Stimulated activated CD4-positive, alpha-beta T cell treated with anti-CD3 and anti-CD28 coated beads, Interleukin-2, amount 100 ng/mL, for 4 hours (primary cell): Measurements from ENCODE around the gene ERC2.

Experiments used
- DNase-seq: peaks from one replicate; pipeline ENCODE4 v3.0.0-alpha.2; 2020; ENCODE audit warnings: low read depth

The ERC2 gene

DNA sequence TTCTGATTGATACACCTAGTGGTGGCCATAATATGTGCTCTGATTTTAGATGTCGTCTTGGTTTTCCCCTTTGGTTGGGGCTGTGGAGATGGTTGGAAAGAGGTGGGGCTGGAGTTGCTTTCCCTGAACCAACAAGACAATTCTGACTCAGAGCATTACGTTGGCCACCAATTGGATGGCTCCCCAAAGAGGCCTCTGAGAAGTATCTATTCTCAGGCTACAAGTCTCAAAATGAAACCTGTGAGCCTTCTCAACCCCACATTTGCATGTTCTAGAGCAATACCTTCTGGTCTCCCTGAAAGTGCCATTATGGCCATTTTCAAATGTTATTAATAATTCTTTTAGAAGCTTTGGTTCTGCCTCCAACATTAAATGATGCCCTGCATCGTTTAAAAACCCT lies 792.8 kb downstream of the ERC2 start:
- DNase-seq = no peak

- DNase-seq = no peak
Observed at GRCh38 chr3:55673764-55674163, 794.5 kb downstream of the ERC2 start.

GRCh38 chr3:55669133-55669532 lies 799.1 kb downstream of the ERC2 start:
- DNase-seq = no peak

DNA sequence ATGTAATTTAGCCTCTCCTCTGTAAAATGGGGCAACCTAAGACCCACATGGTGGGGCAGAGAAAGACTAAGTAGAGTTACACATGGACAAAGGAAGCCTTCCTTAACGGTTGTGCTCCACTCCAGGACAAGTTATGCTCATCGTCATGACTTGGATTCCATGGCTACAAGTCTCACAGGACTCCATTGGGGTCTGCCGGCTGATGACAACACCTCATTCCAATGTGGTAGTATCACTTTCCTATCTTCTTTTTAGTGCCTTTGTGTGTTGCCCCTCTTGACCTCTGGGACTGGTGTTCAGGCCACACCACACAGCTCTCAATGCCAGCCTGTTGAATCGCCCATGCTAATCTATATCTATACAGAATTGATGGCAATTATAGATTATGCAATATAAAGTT lies 799.9 kb downstream of the ERC2 start:
- DNase-seq = no peak

- no peak for DNase-seq
Observed at GRCh38 chr3:55664387-55664786, 803.9 kb downstream of the ERC2 start.

DNA sequence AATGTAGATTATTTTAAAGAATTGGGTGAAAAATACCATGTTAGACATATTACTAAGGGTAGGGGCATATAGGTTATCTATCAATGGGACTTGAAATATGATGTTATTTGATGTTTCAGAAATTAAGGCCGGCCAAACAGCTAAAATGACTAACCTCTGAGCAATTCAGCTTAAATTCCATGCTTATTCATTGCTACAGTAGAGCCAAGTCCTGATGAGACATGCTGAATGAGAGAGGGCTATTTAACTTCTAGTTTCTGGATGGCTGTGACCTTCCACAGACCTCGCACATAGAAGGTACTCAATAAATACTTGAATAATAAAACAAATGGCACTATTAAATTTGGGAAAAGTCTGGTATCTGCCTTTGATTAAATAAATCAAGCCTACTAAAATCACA lies 805.6 kb downstream of the ERC2 start:
- DNase-seq = no peak

GRCh38 chr3:55661571-55661970 lies 806.7 kb downstream of the ERC2 start:
- DNase-seq = no peak

- DNase-seq = no peak
Observed at GRCh38 chr3:55661141-55661540, 807.1 kb downstream of the ERC2 start.

DNA sequence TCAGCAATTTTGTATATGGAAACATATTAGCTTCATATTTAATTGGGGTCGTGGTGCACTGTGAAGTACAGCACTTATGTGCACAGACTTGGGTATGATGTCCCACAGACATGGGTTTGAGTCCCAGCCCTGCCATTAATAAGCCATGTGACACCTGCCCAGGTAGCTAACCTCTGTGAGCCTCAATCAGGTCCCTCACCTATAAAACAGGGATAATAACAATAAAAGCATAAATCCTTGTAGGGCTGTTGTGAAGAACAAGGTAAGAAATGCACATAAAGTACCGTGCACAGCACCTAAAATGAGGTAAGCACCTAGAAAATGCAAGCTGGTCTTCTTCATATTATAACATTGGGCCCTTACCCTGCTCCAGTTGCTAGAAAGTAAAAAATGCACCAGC lies 807.6 kb downstream of the ERC2 start:
- no peak for DNase-seq

GRCh38 chr3:55659701-55660100 lies 808.6 kb downstream of the ERC2 start:
- no peak for DNase-seq

GRCh38 chr3:55658690-55659562 lies 809.3 kb downstream of the ERC2 start:
- DNase-seq = no peak

GRCh38 chr3:55658270-55658669 lies 810.0 kb downstream of the ERC2 start:
- no peak for DNase-seq

- DNase-seq = no peak
Observed at GRCh38 chr3:55655544-55655943, 812.7 kb downstream of the ERC2 start.

DNA sequence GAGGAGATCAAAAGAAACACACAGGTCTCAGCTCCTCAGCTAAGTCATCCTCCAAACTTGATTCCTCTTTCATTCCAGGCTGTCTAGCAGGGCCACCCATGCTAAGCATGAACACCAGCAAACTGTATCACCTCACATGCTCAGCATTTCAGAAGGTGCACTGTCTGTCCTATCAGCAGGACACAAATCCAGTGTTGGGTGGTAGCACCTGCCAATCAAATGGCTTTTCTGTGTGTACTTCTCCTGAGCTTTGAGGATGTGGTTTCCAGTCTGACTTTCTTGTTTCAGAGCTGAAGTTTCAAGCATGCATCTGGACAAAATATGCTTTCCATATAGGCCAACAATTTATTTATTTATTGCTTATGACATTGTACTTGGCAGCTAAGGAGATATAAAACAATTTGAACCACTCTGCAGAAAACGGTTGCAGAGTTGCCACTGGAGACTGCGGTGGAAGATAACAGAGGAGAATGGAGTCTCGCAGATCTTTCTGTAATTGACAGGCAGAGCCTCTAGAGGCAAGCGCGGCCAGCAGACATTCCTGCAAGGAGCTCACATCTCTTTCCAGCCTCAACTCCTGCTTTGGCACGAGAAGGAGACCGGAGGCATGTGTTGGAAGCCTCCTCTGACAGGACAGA lies 814.0 kb downstream of the ERC2 start:
- DNase-seq = no peak

DNA sequence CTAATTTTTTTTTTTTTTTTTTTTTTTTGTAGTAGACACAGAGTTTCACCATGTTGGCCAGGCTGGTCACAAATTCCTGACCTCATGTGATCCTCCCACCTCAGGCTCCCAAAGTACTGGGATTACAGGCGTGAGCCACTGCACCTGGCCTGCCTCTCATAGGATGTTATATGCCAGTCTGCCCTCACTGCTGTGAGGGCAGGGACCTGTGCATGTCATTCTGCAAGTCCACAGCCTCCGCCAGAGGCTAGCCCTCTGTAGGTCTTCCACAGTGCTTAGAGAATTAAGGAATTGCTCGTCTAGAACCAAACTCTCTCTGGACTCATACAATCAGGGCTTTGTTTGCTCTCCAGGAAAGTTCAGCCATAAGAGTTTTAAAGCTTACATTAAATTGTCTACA lies 817.3 kb downstream of the ERC2 start:
- no peak for DNase-seq

DNA sequence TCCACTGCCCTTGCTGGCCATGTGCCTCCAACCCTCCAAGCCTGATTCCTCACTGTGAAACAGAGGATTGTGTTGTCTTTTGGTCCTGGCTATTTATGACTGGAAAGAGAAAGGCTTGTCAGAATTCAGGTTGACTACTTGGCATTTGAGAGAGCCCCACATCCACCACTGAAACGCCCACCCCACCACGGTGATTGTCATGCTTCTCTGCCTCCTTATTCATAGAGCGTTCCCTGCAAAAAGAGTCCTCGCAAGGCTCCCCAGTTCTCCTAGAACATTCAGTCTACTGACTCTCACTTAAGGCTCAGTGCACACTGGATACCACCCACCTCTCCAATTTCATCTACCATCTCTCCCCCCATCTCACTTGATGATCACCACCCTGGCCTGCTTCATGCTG lies 818.3 kb downstream of the ERC2 start:
- DNase-seq = no peak

- DNase-seq = no peak
Observed at GRCh38 chr3:55649554-55649953, 818.7 kb downstream of the ERC2 start.

DNA sequence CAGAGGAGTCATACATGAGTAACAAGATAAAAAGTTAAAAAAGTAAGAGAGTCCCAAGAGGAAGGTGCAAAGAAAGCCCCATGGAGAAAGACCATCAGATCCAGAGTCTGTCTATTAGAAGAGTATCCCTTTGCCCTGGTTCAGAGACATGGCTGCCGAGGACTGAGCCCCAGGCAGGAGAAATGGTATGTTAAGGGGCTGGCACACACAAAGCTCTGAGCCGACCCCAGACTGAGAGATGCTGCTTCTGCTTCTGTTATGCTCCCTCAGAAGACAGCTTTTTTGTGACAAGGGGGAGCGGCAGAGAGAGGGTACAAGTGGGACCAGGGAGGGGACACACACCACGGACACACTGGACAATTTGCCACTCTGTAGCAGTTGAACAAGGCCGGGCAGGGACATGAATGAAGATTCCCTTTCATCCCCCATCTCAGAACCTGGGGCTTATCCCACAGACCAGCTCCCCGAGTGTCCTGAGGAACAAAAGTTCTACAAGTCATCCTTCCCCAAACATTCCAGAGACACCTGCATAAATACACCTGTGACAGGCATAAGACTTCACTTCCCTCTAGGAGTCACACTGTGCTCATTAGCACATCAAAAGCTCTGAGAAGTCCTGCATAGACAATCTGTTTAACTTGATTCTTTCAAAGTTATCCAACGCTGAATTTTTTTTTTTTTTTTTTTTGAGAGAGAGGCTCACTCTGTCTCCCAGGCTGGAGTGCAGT lies 819.5 kb downstream of the ERC2 start:
- DNase-seq = no peak

DNA sequence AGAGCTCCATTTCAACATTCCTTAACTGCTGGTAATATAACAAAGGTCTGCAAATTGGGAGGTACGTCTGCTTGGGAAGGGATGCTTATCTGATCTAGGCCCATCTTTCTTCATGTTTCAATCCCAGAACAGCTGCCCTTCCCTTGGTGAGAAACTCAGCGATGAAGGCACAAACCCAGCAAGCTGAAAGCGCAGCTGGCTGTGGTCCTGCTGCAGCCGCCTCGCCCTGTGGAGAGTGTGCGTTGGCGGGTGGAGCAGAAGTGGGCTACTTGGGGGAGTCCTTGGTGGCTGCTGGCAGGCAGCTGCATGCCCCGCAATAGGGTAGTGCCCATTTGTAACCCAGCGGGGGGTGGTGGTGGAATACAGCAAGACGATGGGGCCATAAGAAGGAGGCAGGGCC lies 820.6 kb downstream of the ERC2 start:
- DNase-seq = no peak

DNA sequence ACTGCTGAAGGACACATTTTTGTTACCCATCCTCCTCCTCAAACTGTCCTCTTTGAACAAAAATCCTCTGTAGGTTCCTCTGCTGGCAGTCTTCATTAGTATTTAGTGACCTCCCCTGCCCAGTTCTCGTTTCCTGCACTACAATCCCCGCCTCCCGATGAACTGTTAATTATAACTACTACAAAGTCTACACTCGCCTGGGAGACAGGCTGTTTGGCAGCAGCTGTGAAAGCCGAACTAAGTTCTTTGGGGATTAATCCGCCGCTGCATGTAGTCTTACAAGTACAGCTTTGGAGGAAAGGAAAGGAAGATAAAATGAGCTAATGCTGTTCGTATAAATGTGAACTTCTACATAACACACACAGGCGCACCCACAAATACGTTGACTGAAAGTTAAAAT lies 821.2 kb downstream of the ERC2 start:
- no peak for DNase-seq

GRCh38 chr3:55646121-55646520 lies 822.1 kb downstream of the ERC2 start:
- no peak for DNase-seq

- no peak for DNase-seq
Observed at GRCh38 chr3:55645422-55645821, 822.8 kb downstream of the ERC2 start.

GRCh38 chr3:55643283-55643682 lies 825.0 kb downstream of the ERC2 start:
- no peak for DNase-seq
